PC-9 (cell line): Measurements from ENCODE around the gene AMH.

Source experiments
- CTCF ChIP-seq: fragments of 200-600 bp; sonication (generic); conservative IDR thresholded peaks from 2 replicates; pipeline ENCODE4 v1.6.1; 2017; ENCODE audit warnings: mixed run types, antibody characterized with exemption, mild to moderate bottlenecking, moderate library complexity
- EZH2 ChIP-seq: fragments of 200-600 bp; sonication (generic); IDR thresholded peaks from 2 replicates; pipeline ENCODE4 v1.8.0; 2017; ENCODE audit warnings: antibody characterized with exemption, low read depth

- TF ChIP-seq EZH2 (no peak), CTCF (no peak)
Observed at GRCh38 chr19:2286402-2287140, 37.4 kb downstream of the AMH start.
